GF-D8 (cell line): ENCODE data around the gene RELCH.

Experiments used
- DNase-seq: peaks from one replicate; lab custom pipeline; 2025; lab: John Stamatoyannopoulos, UW

RELCH gene

GRCh38 chr18:62341473-62341872 lies 154.4 kb downstream of the RELCH start:
- no peak for DNase-seq

- no peak for DNase-seq
Measured at GRCh38 chr18:62342884-62343283, 155.8 kb downstream of the RELCH start.

- no peak for DNase-seq
Measured at GRCh38 chr18:62343316-62343715, 156.3 kb downstream of the RELCH start.

DNA sequence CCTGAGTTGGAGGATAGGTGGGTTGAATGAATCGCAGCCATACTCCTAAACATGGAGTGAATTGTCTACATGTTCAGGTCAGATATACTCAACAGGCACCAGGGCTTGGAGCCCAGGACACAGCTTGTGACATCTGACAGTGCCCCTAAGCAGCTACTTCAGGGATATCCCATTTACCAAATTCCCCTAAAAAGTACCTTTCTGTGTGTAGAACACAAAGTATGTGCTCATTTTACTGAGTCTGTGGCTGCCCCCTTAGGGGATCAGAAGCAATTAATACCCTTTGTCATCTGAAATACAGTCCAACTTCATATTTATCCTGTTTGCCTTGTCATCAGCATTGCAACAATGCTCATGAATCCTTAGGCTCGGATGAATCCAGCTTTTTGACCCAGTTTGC lies 158.9 kb downstream of the RELCH start:
- no peak for DNase-seq

GRCh38 chr18:62346333-62347088 lies 159.5 kb downstream of the RELCH start:
- DNase-seq, result no peak

- no peak for DNase-seq
Measured at GRCh38 chr18:62347089-62347506, 160.0 kb downstream of the RELCH start.

GRCh38 chr18:62348474-62348873 lies 161.4 kb downstream of the RELCH start:
- DNase-seq, result no peak

DNA sequence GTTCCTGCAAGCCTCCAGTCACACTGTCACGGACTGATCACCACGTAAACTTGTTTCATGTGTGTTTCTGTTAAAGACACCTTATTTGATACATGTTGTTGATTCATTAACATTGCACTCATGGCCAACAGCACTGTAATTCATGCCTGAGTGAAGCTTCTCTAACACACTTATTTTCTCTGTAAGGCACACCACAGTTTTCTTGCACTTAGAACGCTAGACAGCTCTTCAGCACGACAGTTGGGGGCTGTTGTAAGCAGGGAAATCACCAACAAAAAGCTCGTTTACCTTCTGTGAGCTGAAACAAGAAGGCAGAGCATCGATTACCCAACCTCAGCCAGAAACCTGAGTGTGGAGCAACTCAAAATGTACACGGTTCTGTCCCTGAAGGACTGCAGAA lies 166.1 kb downstream of the RELCH start:
- DNase-seq, result no peak

DNA sequence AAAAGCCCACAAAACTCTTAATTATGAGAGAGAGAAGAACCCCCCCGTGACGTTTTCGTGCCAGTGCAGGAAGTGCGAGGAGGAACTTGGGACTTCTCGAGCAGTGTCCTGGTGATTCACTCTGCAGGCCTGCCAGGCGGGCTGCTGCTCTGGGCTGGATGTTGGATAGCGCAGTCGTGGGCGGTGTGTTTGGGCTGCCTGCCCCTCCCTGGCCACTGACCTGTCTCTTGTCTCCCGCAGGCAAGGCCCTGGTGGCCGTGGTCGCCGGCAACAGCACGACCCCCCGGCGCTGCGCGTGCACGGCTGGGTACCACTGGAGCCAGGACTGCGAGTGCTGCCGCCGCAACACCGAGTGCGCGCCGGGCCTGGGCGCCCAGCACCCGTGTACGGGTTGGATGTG lies 167.1 kb downstream of the RELCH start:
- no peak for DNase-seq

DNA sequence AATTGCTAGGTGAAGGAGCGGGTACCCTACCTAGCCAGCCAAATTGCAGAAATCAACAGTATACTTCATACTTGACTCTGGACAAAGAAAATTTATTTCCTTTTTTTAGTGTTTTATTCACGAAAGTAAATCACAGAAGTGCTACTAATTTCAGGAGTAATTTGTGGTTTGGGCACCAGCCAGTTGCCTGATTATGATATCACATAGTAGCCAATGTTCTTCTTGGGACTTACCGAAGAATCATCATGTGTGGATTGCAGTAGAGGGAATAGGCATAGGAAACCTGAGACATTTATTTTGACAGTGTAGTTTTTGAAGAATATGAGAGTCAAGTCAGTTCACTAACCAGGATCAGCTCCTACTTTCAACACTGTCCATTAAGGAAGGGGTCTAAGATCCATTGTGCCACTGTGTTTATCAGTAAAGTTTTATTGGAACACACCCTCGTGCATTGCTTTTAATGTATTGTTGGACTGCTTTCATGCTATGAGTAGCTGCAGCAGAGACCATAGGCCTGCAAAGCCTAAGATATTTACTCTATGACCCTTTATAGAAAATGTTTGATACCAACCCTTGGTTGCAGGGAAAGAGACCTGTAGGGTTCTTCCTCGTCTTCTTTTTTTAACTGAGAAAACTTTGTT lies 170.1 kb downstream of the RELCH start:
- DNase-seq, result no peak
